Central memory CD4-positive, alpha-beta T cell (primary cell): Measurements from ENCODE around the gene KIRREL3.

Experiments
- DNase-seq: peaks from one replicate; pipeline ENCODE4 v3.0.0; 2022

The KIRREL3 gene

DNA sequence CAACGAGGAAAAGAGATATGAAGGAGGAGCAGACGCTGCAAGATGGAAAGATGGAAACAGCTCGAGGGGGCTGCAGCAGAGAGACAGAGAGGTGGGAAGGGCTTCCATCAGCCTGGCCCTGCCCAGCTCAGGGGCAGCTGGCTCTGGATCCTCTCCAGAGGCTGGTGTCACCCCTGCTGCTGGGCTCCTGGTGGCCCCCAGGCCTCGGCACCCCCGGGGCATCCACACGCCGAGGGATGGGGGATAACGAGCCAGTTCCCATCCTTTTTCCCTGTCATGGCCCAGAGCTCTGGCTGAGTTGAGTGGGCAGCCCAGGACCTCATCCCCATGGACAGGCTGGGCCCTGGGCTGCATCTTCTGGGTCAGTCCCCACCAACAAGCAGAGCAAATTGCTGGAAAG lies 542.8 kb downstream of the KIRREL3 start:
- no peak for DNase-seq

- no peak for DNase-seq
Measured at GRCh38 chr11:126456783-126457542, 543.6 kb downstream of the KIRREL3 start.

- DNase-seq = no peak
Measured at GRCh38 chr11:126456089-126456488, 544.5 kb downstream of the KIRREL3 start.

GRCh38 chr11:126452241-126453101 lies 548.1 kb downstream of the KIRREL3 start:
- no peak for DNase-seq

GRCh38 chr11:126451211-126451802 lies 549.3 kb downstream of the KIRREL3 start:
- DNase-seq = no peak

- no peak for DNase-seq
Measured at GRCh38 chr11:126450806-126451205, 549.8 kb downstream of the KIRREL3 start.

DNA sequence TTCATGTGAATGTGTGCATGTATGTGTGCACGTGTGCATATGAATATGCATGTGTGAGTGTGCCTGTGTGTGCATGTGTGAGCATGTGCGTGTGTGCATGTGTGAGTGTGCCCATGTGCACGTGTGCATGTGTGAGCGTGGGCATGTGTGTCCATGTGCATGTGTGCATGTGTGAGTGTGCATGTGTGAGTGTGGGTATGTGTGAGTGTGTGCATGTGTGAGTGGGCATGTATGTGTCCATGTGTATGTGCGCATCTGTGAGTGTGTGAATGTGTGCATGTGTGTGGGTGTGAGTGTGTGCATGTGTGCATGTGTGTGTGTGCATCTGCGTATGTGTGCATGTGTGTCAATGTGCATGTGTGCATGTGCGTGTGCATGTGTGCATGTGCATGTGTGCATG lies 550.4 kb downstream of the KIRREL3 start:
- DNase-seq = no peak

DNA sequence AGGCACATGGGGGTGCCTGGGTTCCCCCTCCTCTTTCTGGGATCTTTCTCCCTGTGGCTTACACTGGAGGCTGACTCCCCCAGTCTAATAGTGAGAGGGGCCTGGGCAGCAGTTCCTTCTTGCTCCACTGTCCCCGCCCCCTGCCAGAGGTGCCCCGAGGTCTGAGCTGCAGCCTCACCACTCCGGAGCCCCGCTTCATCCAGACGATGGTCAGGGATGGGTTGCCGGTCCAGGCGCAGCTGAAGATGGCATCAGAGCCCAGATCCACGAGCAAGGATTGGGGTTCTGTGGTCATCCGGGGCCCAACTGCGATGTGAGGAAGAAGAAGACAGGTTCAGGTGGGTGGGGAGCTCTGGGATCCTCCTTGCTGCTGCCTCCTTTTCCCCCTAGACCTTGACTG lies 554.0 kb downstream of the KIRREL3 start:
- DNase-seq = no peak

- DNase-seq = no peak
Measured at GRCh38 chr11:126444072-126444471, 556.5 kb downstream of the KIRREL3 start.

- no peak for DNase-seq
Measured at GRCh38 chr11:126443120-126443519, 557.5 kb downstream of the KIRREL3 start.

DNA sequence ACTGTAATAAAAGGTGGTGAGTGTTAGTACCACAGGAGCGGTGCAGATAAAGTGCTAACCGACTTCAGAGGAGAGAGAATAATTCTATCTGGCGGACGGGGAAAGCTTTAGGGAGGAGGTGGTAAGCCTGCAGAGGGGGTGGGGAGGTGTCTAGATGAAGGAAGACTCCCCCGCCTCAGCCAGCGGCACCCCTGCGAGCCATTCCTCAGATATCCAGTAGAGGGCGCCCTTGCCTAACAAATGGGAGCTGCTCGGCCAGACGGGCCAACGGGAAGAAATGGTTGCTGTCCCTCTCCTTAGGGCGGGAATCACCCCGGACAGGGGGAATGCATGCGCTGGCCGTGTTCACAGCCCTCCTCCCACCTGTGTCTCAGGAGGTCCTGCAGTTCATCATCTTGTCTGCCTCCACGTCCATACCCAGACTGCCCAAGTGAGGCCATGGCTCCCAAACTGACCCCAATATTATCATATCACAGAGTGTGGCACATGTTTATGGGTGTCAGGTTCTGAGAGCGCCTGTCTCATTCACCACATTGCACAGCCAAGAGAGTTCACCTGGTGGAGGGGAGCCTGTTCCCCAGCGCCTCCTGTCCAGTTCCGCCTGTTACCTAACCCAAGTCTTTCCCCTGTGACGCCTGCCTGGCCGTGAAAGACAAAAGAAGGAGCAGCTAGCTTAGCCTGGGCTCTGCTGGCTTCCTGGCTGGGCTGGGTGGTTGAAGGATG lies 559.6 kb downstream of the KIRREL3 start:
- DNase-seq = peak; percentile 44

DNA sequence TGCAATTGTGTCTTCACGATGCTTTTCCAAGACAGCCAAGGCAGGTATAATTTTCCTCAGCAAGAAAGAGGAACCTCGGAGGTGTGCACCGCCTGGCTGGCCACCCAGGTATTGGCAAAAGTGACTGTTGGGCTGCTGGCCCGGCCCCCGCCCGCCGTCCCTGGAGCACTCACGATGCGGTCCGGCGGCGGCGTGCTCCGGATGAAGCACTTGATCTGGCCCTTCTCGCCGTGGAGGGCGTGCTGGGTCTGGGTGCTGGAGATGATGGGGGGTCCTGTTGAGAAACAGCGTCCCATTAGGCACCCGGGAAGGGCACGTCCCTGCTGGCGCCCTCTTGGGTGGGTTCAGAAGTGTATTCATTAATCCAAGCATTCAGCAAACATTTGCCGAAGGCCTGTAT lies 560.3 kb downstream of the KIRREL3 start:
- DNase-seq = no peak

DNA sequence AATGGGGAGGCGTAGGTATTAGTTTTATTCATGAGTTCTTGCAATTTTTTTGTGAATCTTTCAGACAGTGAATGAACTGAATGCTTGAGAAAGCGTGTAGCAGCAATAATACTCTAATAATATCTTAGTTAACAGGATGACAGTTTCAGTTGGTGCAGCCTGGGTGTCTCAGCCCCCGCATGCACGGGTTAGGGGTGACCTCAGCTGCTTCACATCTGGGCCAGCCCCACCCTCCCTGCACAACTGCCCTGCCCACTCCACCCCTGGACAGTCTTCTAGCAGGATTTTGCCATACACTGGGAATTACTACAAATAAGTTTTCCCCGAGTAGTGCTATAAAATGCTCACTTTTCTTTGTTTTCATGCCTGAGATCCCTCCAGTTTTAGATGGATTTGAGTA lies 561.9 kb downstream of the KIRREL3 start:
- DNase-seq = no peak

- no peak for DNase-seq
Measured at GRCh38 chr11:126438272-126438671, 562.3 kb downstream of the KIRREL3 start.

DNA sequence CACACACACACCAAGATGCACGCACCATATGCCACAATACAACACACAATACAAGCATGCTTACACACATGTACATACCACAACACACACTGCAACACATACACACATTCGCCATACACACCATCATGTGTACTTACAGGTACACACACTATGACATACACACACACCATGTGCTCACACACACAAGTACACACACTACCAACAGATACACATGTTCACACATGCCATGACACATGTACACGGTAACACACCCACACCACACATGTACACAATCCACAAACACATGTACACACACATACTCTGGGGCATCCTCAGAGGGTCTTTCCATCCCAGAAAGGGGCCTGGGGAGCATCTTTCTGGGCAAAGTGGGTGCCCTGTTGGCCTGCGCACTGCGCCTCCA lies 562.8 kb downstream of the KIRREL3 start:
- no peak for DNase-seq

DNA sequence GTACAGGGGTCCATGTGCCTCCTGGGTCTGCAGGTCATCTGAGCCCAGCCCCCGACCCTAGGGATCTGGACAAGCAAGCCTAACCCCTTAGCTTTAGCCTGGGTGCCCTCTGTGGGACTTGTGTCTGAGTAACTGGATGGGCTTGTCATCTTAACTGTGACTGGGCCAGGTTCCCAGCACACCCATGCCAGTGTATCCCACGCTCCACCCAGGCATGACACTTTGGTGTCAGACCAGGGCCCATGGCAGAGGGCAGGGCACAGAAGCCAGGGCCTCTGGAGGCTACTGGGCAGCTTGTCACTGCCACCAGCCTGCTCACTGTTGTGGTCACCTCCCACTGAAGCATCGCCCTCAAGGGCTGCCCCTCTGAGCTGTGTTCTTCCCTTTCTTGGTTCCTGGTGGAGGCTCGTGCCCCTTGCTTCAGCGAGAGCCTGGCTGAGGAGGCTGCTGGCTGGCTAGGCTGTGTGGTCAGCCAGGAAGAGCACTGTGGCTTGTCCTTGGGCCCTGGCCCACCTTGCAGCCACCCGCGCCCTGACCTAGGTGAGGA lies 564.3 kb downstream of the KIRREL3 start:
- DNase-seq = no peak

- DNase-seq = no peak
Measured at GRCh38 chr11:126434950-126435335, 565.6 kb downstream of the KIRREL3 start.

GRCh38 chr11:126433989-126434949 lies 566.3 kb downstream of the KIRREL3 start:
- no peak for DNase-seq

DNA sequence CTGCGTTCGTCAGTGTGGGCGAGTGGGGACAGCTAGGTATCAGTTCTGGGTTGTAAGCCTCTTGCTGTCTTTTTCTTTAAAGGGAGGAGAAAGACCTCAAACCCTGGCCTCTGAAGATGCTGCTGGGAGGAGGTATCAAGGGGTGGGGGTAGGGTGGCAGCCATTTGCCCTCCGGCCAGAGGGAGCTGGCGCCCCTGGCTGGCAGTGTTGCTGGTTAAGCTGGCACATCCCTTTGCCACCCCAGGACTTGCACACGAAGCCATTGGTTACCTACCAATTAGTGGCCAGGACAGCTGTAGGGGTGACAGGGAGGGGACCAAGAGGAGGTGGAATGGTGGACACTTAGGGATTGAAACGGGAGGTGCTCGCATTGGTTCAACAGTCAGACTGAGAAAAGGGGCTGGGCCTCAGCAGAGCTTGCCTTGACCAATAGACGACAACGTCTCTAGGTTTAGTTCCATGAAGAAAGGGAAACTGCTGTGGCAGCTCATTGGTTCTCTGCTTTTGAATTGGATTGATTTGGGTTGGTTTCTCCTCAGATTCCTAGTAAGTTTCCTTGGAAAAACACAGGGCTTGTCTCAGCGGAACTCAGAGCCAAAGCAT lies 567.2 kb downstream of the KIRREL3 start:
- no peak for DNase-seq

GRCh38 chr11:126432525-126432924 lies 568.0 kb downstream of the KIRREL3 start:
- DNase-seq = no peak

DNA sequence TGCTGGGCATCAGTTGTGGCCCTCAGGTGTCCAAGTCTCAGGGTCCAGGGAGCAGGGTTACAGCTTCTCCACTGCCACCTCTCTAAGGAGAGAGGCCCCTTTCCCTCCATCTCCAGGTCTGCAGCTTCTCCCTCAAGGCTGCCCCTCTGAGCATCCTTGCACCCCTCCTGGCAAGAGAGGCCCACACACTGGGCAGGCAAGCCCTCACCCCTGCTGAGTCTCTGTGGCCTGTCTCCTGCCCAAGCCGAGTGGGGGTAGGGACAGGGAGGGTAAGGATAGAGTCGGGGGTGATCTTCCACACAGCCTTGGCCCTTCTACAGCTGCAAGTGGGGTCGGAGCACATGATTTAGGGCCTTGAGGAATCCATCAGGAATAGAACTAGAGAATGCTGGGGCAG lies 568.5 kb downstream of the KIRREL3 start:
- no peak for DNase-seq
